ENCODE data around the gene HTRA1.

DNA sequence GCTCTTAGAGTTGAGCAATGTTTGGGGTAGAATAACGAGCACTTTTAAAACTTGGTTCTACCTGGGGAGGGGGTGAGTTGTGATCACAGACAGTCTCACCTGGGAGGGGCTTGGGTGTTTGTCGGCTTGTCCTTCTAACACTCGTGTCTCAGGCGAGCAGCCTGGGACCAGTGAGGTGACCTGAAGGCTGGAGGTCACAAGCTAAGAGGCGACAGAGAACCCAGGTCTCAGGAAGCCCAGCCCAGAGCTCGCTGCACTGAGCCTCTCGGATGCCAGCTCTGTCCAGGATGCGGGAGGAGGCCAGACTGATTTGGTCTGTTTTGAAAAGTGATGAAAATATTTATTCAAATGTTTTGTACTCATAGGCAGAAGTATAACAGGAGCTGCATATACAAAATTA, 11.8 kb downstream of the HTRA1 start:
- TF ChIP-seq, protein P1, sequence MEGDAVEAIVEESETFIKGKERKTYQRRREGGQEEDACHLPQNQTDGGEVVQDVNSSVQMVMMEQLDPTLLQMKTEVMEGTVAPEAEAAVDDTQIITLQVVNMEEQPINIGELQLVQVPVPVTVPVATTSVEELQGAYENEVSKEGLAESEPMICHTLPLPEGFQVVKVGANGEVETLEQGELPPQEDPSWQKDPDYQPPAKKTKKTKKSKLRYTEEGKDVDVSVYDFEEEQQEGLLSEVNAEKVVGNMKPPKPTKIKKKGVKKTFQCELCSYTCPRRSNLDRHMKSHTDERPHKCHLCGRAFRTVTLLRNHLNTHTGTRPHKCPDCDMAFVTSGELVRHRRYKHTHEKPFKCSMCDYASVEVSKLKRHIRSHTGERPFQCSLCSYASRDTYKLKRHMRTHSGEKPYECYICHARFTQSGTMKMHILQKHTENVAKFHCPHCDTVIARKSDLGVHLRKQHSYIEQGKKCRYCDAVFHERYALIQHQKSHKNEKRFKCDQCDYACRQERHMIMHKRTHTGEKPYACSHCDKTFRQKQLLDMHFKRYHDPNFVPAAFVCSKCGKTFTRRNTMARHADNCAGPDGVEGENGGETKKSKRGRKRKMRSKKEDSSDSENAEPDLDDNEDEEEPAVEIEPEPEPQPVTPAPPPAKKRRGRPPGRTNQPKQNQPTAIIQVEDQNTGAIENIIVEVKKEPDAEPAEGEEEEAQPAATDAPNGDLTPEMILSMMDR (IDR thresholded peaks at IDR 0.05) = no peak
- no peak for TF ChIP-seq POLR2A (IDR thresholded peaks at IDR 0.05)

All from testis (tissue), 2 donors.